Measurements from ENCODE around the gene UBE2K. TPM values are rescaled to one million over a fixed set of nuclear protein-coding genes. Genes with fewer than 3 reads are reported as not detected.
"Not testable (repeated sequence)": the region's sequence is repeated elsewhere in the genome, so short reads cannot be mapped to it uniquely, and the experiment has no call there.

The UBE2K gene
- total and polyA plus RNA-seq, 2 experiments from 2014 or later, result 26.7 to 127 TPM

DNA sequence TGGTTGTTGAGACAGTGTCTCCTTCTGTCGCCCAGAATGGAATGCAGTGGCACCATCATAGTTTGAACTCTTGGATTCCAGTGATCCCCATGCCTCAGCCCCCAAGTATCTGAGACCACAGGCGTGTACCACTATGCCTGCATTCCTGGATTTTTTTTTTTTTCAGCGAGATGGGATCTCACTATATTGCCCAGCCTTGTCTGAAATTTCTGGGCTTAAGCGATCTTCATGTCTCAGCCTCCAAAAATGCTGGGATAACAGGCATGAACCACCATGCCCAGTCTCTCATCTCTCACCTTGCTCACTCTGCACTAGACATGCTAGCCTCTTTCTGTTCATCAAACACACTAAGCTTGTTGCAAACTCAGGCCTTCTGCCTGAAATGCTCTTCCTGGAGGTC is 104.1 kb downstream of the UBE2K start:
- no peak overlapping the region for H3K27ac ChIP-seq
- H3K4me3 ChIP-seq, result no peak overlapping the region
- H3K9me2 ChIP-seq (ENCODE audit: insufficient read depth), result no peaks in the 10 kb centered on the region
- no peaks in the 10 kb centered on the region for H3K79me2 ChIP-seq (ENCODE audit: insufficient read depth)
- H3K4me2 ChIP-seq (ENCODE audit: unreplicated experiment), result no peak overlapping the region
- 58 to 69% methylated on average over 4 of the region's 4 CpGs for WGBS, 2 experiments (ENCODE audit: low coverage in 1 of 2, low lambda C conversion rate in 2 of 2, missing lambda C conversion rate in 2 of 2)
- H3K4me1 ChIP-seq (ENCODE audit: insufficient read depth), result no peaks in the 10 kb centered on the region
- no peaks in the 10 kb centered on the region for H4K20me1 ChIP-seq (ENCODE audit: insufficient read depth)
- no peak overlapping the region for H3K9ac ChIP-seq
- H3K9me3 ChIP-seq (ENCODE audit: low read depth), result no peaks in the 10 kb centered on the region
- TF ChIP-seq EZH2phosphoT487 (IDR thresholded peaks at IDR 0.05; ENCODE audit: insufficient read depth, low read depth), result no peak
- no peak for TF ChIP-seq EZH2 (IDR thresholded peaks at IDR 0.05; ENCODE audit: insufficient read depth, poor library complexity, severe bottlenecking)
- no peak overlapping the region for H2AFZ ChIP-seq
- no peaks in the 10 kb centered on the region for H3K36me3 ChIP-seq (ENCODE audit: low read depth)
- H3K27me3 ChIP-seq (replicated peaks; ENCODE audit: insufficient read depth), result no peaks in the 10 kb centered on the region
- H3F3A ChIP-seq (ENCODE audit: insufficient read depth), result no peaks in the 10 kb centered on the region
- in situ Hi-C loops (cut with MboI), result no loop called here
- no peak for DNase-seq

DNA sequence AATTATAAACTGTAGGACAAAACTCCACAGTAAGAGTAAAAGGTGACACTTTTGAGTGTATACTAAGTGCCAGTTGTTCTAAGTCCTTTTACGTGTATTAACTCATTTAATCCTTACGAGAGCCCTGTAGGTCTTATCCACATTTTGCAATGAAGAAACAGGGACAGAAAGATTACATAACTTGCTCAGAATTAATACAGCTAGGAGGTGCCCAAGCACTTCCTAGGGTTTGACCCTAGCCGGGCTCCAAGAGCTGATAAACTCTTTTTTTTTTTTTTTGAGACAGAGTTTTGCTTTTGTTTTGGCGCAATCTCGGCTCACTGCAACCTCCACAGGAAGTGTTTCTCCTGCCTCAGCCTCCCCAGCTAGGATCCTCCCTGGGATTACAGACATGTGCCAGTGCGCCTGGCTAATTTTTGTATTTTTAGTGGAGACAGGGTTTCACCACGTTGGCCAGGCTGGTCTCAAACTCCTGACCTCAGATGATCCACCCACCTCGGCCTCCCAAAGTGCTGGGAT is 110.4 kb downstream of the UBE2K start:
- Histone ChIP-seq H3K4me1 (ENCODE audit: insufficient read depth) (no peaks in the 10 kb centered on the region), H2AFZ (no peak overlapping the region), H3F3A (ENCODE audit: insufficient read depth) (peaks cover 4% of the 10 kb centered on the region; the same call in 1 of the 2 replicates), H3K9me3 (ENCODE audit: low read depth) (no peaks in the 10 kb centered on the region), H3K36me3 (ENCODE audit: low read depth) (no peaks in the 10 kb centered on the region), H3K4me3 (no peak overlapping the region), H3K9ac (no peak overlapping the region), H3K4me2 (ENCODE audit: unreplicated experiment) (no peak overlapping the region), H3K79me2 (ENCODE audit: insufficient read depth) (no peaks in the 10 kb centered on the region), H4K20me1 (ENCODE audit: insufficient read depth) (no peaks in the 10 kb centered on the region), H3K27ac (no peak overlapping the region), H3K27me3 (replicated peaks; ENCODE audit: insufficient read depth) (no peaks in the 10 kb centered on the region), H3K9me2 (ENCODE audit: insufficient read depth) (no peaks in the 10 kb centered on the region)
- WGBS, 2 experiments (ENCODE audit: low coverage in 1 of 2, low lambda C conversion rate in 2 of 2, missing lambda C conversion rate in 2 of 2), result 67 to 68% methylated on average over 8 of the region's 8 CpGs
- no peak for DNase-seq
- in situ Hi-C loops (cut with MboI), result no loop called here
- TF ChIP-seq EZH2phosphoT487 (IDR thresholded peaks at IDR 0.05; ENCODE audit: insufficient read depth, low read depth) (no peak), EZH2 (IDR thresholded peaks at IDR 0.05; ENCODE audit: insufficient read depth, poor library complexity, severe bottlenecking) (no peak)

- H3K27ac ChIP-seq, result no peak overlapping the region
- H3K4me1 ChIP-seq (ENCODE audit: insufficient read depth), result no peaks in the 10 kb centered on the region
- H3K4me2 ChIP-seq (ENCODE audit: unreplicated experiment), result no peak overlapping the region
- peak; percentile 30 for DNase-seq
- in situ Hi-C loops (cut with MboI), result no loop called here
- no peak overlapping the region for H3K9ac ChIP-seq
- no peaks in the 10 kb centered on the region for H3K27me3 ChIP-seq (replicated peaks; ENCODE audit: insufficient read depth)
- no peaks in the 10 kb centered on the region for H4K20me1 ChIP-seq (ENCODE audit: insufficient read depth)
- H3K36me3 ChIP-seq (ENCODE audit: low read depth), result no peaks in the 10 kb centered on the region
- WGBS, 2 experiments (ENCODE audit: low coverage in 1 of 2, low lambda C conversion rate in 2 of 2, missing lambda C conversion rate in 2 of 2), result 42 to 48% methylated on average over 6 of the region's 6 CpGs
- TF ChIP-seq EZH2 (IDR thresholded peaks at IDR 0.05; ENCODE audit: insufficient read depth, poor library complexity, severe bottlenecking), result no peak
- no peak for TF ChIP-seq EZH2phosphoT487 (IDR thresholded peaks at IDR 0.05; ENCODE audit: insufficient read depth, low read depth)
- H3K79me2 ChIP-seq (ENCODE audit: insufficient read depth), result no peaks in the 10 kb centered on the region
- H3K4me3 ChIP-seq, result no peak overlapping the region
- H3K9me2 ChIP-seq (ENCODE audit: insufficient read depth), result no peaks in the 10 kb centered on the region
- H3F3A ChIP-seq (ENCODE audit: insufficient read depth), result peaks cover 15% of the 10 kb centered on the region; the same call in 1 of the 2 replicates
- H3K9me3 ChIP-seq (ENCODE audit: low read depth), result no peaks in the 10 kb centered on the region
- H2AFZ ChIP-seq, result no peak overlapping the region
These were observed 114.6 kb downstream of the UBE2K start for GRCh38 chr4:39812500-39812899.

- H3K79me2 ChIP-seq (ENCODE audit: insufficient read depth); H3K4me3 ChIP-seq; H4K20me1 ChIP-seq (ENCODE audit: insufficient read depth); H3K27ac ChIP-seq; H3K9ac ChIP-seq; H3K9me2 ChIP-seq (ENCODE audit: insufficient read depth); H3K27me3 ChIP-seq (replicated peaks; ENCODE audit: insufficient read depth); in situ Hi-C loops (cut with MboI); H3K4me1 ChIP-seq (ENCODE audit: insufficient read depth); DNase-seq; H3K9me3 ChIP-seq (ENCODE audit: low read depth); H3K4me2 ChIP-seq (ENCODE audit: unreplicated experiment); H3K36me3 ChIP-seq (ENCODE audit: low read depth); H2AFZ ChIP-seq: not testable (repeated sequence)
- H3F3A ChIP-seq (ENCODE audit: insufficient read depth), result peaks cover 15% of the 10 kb centered on the region; the same call in 1 of the 2 replicates
- 0% methylated on average over 1 of the region's 1 CpG; no CpG with 5 or more reads in 1 of the 2 experiments for WGBS, 2 experiments (ENCODE audit: low coverage in 1 of 2, low lambda C conversion rate in 2 of 2, missing lambda C conversion rate in 2 of 2)
These were observed 115.1 kb downstream of the UBE2K start for GRCh38 chr4:39813033-39813432.

DNA sequence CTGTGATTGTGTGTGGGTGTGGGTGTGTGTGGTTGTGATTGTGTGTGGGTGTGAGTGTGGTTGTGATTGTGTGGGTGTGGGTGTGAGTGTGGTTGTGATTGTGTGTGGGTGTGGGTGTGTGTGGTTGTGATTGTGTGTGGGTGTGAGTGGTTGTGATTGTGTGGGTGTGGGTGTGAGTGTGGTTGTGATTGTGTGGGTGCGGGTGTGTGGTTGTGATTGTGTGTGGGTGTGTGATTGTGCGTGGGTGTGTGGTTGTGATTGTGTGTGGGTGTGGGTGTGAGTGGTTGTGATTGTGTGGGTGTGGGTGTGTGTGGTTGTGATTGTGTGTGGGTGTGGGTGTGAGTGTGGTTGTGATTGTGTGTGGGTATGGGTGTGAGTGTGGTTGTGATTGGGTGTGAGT is 115.8 kb downstream of the UBE2K start:
- 13% methylated on average over 2 of the region's 2 CpGs; no CpG with 5 or more reads in 1 of the 2 experiments for WGBS, 2 experiments (ENCODE audit: low coverage in 1 of 2, low lambda C conversion rate in 2 of 2, missing lambda C conversion rate in 2 of 2)
- H3K79me2 ChIP-seq (ENCODE audit: insufficient read depth); H3K36me3 ChIP-seq (ENCODE audit: low read depth); H3K9me3 ChIP-seq (ENCODE audit: low read depth); H3K9ac ChIP-seq; H3K9me2 ChIP-seq (ENCODE audit: insufficient read depth); in situ Hi-C loops (cut with MboI); H3K4me2 ChIP-seq (ENCODE audit: unreplicated experiment); H3K4me3 ChIP-seq; H3K4me1 ChIP-seq (ENCODE audit: insufficient read depth); H4K20me1 ChIP-seq (ENCODE audit: insufficient read depth); H3K27ac ChIP-seq; H3K27me3 ChIP-seq (replicated peaks; ENCODE audit: insufficient read depth); H2AFZ ChIP-seq; DNase-seq: not testable (repeated sequence)
- peaks cover 15% of the 10 kb centered on the region; the same call in 1 of the 2 replicates for H3F3A ChIP-seq (ENCODE audit: insufficient read depth)
